Measurements from ENCODE around the gene GSTM3.

Gene GSTM3

DNA sequence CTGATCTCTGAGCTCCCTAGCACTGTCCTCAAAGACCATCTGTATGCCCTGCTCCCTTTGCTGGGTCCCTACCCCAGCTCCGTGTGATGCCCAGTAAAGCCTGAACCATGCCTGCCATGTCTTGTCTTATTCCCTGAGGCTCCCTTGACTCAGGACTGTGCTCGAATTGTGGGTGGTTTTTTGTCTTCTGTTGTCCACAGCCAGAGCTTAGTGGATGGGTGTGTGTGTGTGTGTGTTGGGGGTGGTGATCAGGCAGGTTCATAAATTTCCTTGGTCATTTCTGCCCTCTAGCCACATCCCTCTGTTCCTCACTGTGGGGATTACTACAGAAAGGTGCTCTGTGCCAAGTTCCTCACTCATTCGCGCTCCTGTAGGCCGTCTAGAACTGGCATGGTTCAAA is 23.1 kb downstream of the GSTM3 start:
- no peak overlapping the region for H3K27ac ChIP-seq
- no peak overlapping the region for H3K4me3 ChIP-seq (ENCODE audit: low read depth, low read length)
- no peaks in the 10 kb centered on the region for H3K36me3 ChIP-seq (replicated peaks)
- H3K27me3 ChIP-seq (replicated peaks) = no peaks in the 10 kb centered on the region
- TF ChIP-seq CTCF (IDR thresholded peaks at IDR 0.05; ENCODE audit: low read depth, low read length, missing control alignments) = no peak
- no peak for DNase-seq
- in situ Hi-C loops (cut with HindIII; ENCODE audit: low pct_ligation_motif_present, low sequenced_read_pairs) = no loop called here

DNA sequence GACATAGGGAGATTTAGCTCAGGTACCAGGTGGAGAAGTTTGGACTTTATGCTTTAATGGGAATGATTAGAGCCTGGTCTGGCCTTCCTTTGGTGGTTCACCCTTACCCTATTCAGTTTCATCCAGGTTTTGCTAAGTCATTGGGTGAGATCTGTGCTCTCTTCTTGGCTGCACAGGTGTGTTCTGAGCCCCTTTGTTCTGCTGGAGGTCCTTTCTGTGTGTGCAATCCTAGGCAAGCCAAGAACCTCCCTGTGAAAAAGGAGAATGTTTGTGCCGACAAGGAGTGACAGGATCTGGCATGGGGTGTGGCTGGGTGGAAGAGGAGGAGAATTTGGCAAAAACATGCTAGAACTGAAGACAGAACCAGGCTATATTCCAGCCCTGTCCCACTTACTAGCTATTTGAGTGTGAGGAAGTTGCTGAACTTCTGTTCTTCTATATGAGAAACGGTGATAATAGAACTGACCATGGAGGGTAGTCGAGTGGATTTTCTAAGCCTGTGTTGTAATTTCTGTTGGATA is 24.2 kb downstream of the GSTM3 start:
- in situ Hi-C loops (cut with HindIII; ENCODE audit: low pct_ligation_motif_present, low sequenced_read_pairs) = no loop called here

GRCh38 chr1:109716121-109716520 is 24.7 kb downstream of the GSTM3 start:
- no peak overlapping the region for H3K27ac ChIP-seq
- no peaks in the 10 kb centered on the region for H3K36me3 ChIP-seq (replicated peaks)
- no peaks in the 10 kb centered on the region for H3K27me3 ChIP-seq (replicated peaks)
- no peak for DNase-seq
- in situ Hi-C loops (cut with HindIII; ENCODE audit: low pct_ligation_motif_present, low sequenced_read_pairs) = no loop called here
- TF ChIP-seq CTCF (IDR thresholded peaks at IDR 0.05; ENCODE audit: low read depth, low read length, missing control alignments) = no peak
- no peak overlapping the region for H3K4me3 ChIP-seq (ENCODE audit: low read depth, low read length)

More for the DNA sequence above, 24.2 kb downstream of the GSTM3 start:
- Histone ChIP-seq H3K36me3 (replicated peaks) (no peaks in the 10 kb centered on the region), H3K27me3 (replicated peaks) (no peaks in the 10 kb centered on the region), H3K27ac (no peak overlapping the region), H3K4me3 (ENCODE audit: low read depth, low read length) (no peak overlapping the region)
- no peak for TF ChIP-seq CTCF (IDR thresholded peaks at IDR 0.05; ENCODE audit: low read depth, low read length, missing control alignments)
- no peak for DNase-seq

GRCh38 chr1:109714661-109715372 is 26.0 kb downstream of the GSTM3 start:
- Histone ChIP-seq H3K27me3 (replicated peaks) (no peaks in the 10 kb centered on the region), H3K4me3 (ENCODE audit: low read depth, low read length) (no peak overlapping the region), H3K27ac (no peak overlapping the region), H3K36me3 (replicated peaks) (no peaks in the 10 kb centered on the region)
- TF ChIP-seq CTCF (IDR thresholded peaks at IDR 0.05; ENCODE audit: low read depth, low read length, missing control alignments) = no peak
- in situ Hi-C loops (cut with HindIII; ENCODE audit: low pct_ligation_motif_present, low sequenced_read_pairs) = no loop called here
- DNase-seq = no peak

GRCh38 chr1:109713636-109714035 is 27.2 kb downstream of the GSTM3 start:
- no peak for DNase-seq
- Histone ChIP-seq H3K27me3 (replicated peaks) (no peaks in the 10 kb centered on the region), H3K4me3 (ENCODE audit: low read depth, low read length) (no peak overlapping the region), H3K36me3 (replicated peaks) (no peaks in the 10 kb centered on the region), H3K27ac (no peak overlapping the region)
- in situ Hi-C loops (cut with HindIII; ENCODE audit: low pct_ligation_motif_present, low sequenced_read_pairs) = no loop called here
- TF ChIP-seq CTCF (IDR thresholded peaks at IDR 0.05; ENCODE audit: low read depth, low read length, missing control alignments) = no peak

Measured in brain microvascular endothelial cell (primary cell).